HepG2 (cell line): ENCODE measurements around the gene MAPK9. TPM values are rescaled to one million over a fixed set of nuclear protein-coding genes. Genes with fewer than 3 reads are reported as not detected.

ENCODE experiments used
- ATAC-seq: fragments of 200-7000 bp; cut with Tn5 transposase; 3 replicates; pipeline ENCODE4 v1.9.1; 2020; ENCODE audit warnings: mild to moderate bottlenecking, moderate library complexity
- BruUV-seq: library from RNA; stranded (reverse); fragments of 400-500 nt; replicated peaks from 2 replicates; lab custom pipeline; 2021; lab: Mats Ljungman, UMichigan
- CTCF ChIA-PET: fragments of 300-600 bp; formaldehyde crosslinking; extraction: SDS; loops from one replicate; lab custom pipeline; 2021; ENCODE audit warnings: low total read pairs, inconsistent platforms, low intra/inter-chr PET ratio; lab: Yijun Ruan, JAX
- POLR2A ChIA-PET: fragments of 350-600 bp; sonication (Branson Sonifier 250); formaldehyde crosslinking; loops from one replicate; lab custom pipeline; 2020; ENCODE audit warnings: antibody characterized with exemption, inconsistent platforms; lab: Yijun Ruan, JAX
- DNase-seq: peaks from one replicate; pipeline ENCODE4 v3.0.0-alpha.2; 2015; ENCODE audit warnings: low spot score
- FAIRE-seq: peaks from 3 replicates; lab custom pipeline; 2011; peaks lifted over from hg19 to GRCh38; lab: Jason Lieb, UNC
- H2AFZ ChIP-seq: one replicate; pipeline ENCODE4 v1.6.1; 2011; ENCODE audit warnings: low read length, inconsistent platforms
- H3K27ac ChIP-seq: fragments of 300-600 bp; 3 replicates; pipeline ENCODE4 v1.8.0; 2011; ENCODE audit warnings: mixed run types, mild to moderate bottlenecking, mixed read lengths, low read length, inconsistent platforms; ENCODE audit not compliant: insufficient read depth; ENCODE audit errors: extremely low read length
- H3K27me3 ChIP-seq, 2 experiments: fragments of 200-600 bp in 1 of 2; 2 replicates in 1 of 2; 3 replicates in 1 of 2; pipeline versions ENCODE4 v1.6.0 to v1.8.0; 2011; ENCODE audit warnings: low read length in 2 of 2, mild to moderate bottlenecking in 2 of 2, moderate library complexity in 2 of 2, inconsistent platforms in 1 of 2; ENCODE audit not compliant: insufficient read depth in 2 of 2, control insufficient read depth in 1 of 2
- H3K36me3 ChIP-seq, 2 experiments: fragments of 200-600 bp in 1 of 2; replicated peaks in 1 of 2; 2 replicates in 1 of 2; 3 replicates in 1 of 2; pipeline versions ENCODE4 v1.5.1 to v1.8.0; 2011; ENCODE audit warnings: low read length in 2 of 2, inconsistent platforms in 1 of 2; ENCODE audit not compliant: insufficient read depth in 2 of 2, control insufficient read depth in 1 of 2
- H3K4me1 ChIP-seq: 2 replicates; pipeline ENCODE4 v1.5.1; 2012; ENCODE audit warnings: low read length, inconsistent platforms; ENCODE audit not compliant: insufficient read depth
- H3K4me2 ChIP-seq: 2 replicates; pipeline ENCODE4 v1.6.0; 2011; ENCODE audit warnings: low read depth, low read length, inconsistent platforms
- H3K4me3 ChIP-seq, 3 experiments: fragments of 200-600 bp in 1 of 3; sonication (generic), shearing (Covaris generic) in 1 of 3; replicated peaks in 1 of 3; 2 replicates each; pipeline ENCODE4 v1.5.1; 2011 to 2016; ENCODE audit warnings: low read length in 3 of 3, inconsistent platforms in 2 of 3, low read depth in 2 of 3, mild to moderate bottlenecking in 2 of 3, control low read depth in 1 of 3, mixed read lengths in 1 of 3; ENCODE audit not compliant: insufficient read depth in 1 of 3
- H3K79me2 ChIP-seq: one replicate; pipeline ENCODE4 v1.6.1; 2011; ENCODE audit warnings: low read length, inconsistent platforms; ENCODE audit not compliant: insufficient read depth
- H3K9ac ChIP-seq: 2 replicates; pipeline ENCODE4 v1.6.0; 2011; ENCODE audit warnings: mild to moderate bottlenecking, low read depth, low read length, inconsistent platforms; ENCODE audit not compliant: insufficient read depth
- H3K9me3 ChIP-seq: 2 replicates; pipeline ENCODE4 v1.5.1; 2012; ENCODE audit warnings: mild to moderate bottlenecking, low read length
- H4K20me1 ChIP-seq: 2 replicates; pipeline ENCODE4 v1.6.0; 2011; ENCODE audit warnings: inconsistent platforms, mild to moderate bottlenecking, low read length, moderate library complexity; ENCODE audit not compliant: insufficient read depth
- CERS6 ChIP-seq: sonication (generic); formaldehyde crosslinking; IDR thresholded peaks from 2 replicates; pipeline ENCODE4 v1.5.0; 2020; ENCODE audit warnings: missing genetic modification reagents
- FOXM1 ChIP-seq: sonication (generic); formaldehyde crosslinking; IDR thresholded peaks from 2 replicates; pipeline ENCODE4 v1.5.0; 2020; ENCODE audit warnings: missing genetic modification reagents
- HMG20A ChIP-seq: IDR thresholded peaks from 2 replicates; pipeline ENCODE4 v1.6.1; 2016; ENCODE audit warnings: borderline replicate concordance
- HNRNPLL ChIP-seq: fragments of 200-400 bp; formaldehyde crosslinking; IDR thresholded peaks from 2 replicates; pipeline ENCODE4 v1.6.1; 2017; ENCODE audit warnings: mild to moderate bottlenecking, low read depth, low read length; ENCODE audit not compliant: poor library complexity, severe bottlenecking
- HOXD1 ChIP-seq: sonication (generic); formaldehyde crosslinking; IDR thresholded peaks from 2 replicates; pipeline ENCODE4 v1.5.0; 2020; ENCODE audit warnings: missing genetic modification reagents
- PBX2 ChIP-seq: IDR thresholded peaks from 2 replicates; pipeline ENCODE4 v1.6.1; 2016; ENCODE audit warnings: control low read depth
- POGK ChIP-seq: sonication (generic); formaldehyde crosslinking; conservative IDR thresholded peaks from 2 replicates; pipeline ENCODE4 v1.8.0; 2022; ENCODE audit warnings: mild to moderate bottlenecking, moderate library complexity, missing genetic modification reagents
- POLR2AphosphoS5 ChIP-seq: IDR thresholded peaks from 2 replicates; pipeline ENCODE4 v1.6.1; 2012; ENCODE audit warnings: low read depth, low read length
- RELA ChIP-seq: sonication (generic); formaldehyde crosslinking; IDR thresholded peaks from 2 replicates; pipeline ENCODE4 v1.4.0; 2020; ENCODE audit warnings: missing genetic modification reagents
- SP5 ChIP-seq: IDR thresholded peaks from 2 replicates; pipeline ENCODE4 v1.6.1; 2016; ENCODE audit warnings: low read depth, borderline replicate concordance
- SRSF1 ChIP-seq: fragments of 200-400 bp; formaldehyde crosslinking; optimal IDR thresholded peaks from 2 replicates; pipeline ENCODE3; 2017; ENCODE audit warnings: mild to moderate bottlenecking, low read depth, low read length, moderate library complexity
- ZBTB1 ChIP-seq: sonication (generic); formaldehyde crosslinking; IDR thresholded peaks from 2 replicates; pipeline ENCODE4 v1.4.0; 2020; ENCODE audit warnings: missing genetic modification reagents, borderline replicate concordance
- ZFYVE20 ChIP-seq: sonication (generic); formaldehyde crosslinking; IDR thresholded peaks from 2 replicates; pipeline ENCODE4 v1.8.0; 2023; ENCODE audit warnings: low read depth, mild to moderate bottlenecking, moderate library complexity, missing genetic modification reagents, borderline replicate concordance
- ZNF180 ChIP-seq: sonication (generic); formaldehyde crosslinking; IDR thresholded peaks from 2 replicates; pipeline ENCODE4 v1.4.0; 2020; ENCODE audit warnings: low read depth, missing genetic modification reagents, borderline replicate concordance
- ZNF687 ChIP-seq: sonication (generic); formaldehyde crosslinking; IDR thresholded peaks from 2 replicates; pipeline ENCODE4 v1.5.1; 2020; ENCODE audit warnings: mild to moderate bottlenecking, missing genetic modification reagents, moderate library complexity
- ZNF772 ChIP-seq: sonication (generic); formaldehyde crosslinking; IDR thresholded peaks from 2 replicates; pipeline ENCODE4 v1.5.0; 2020; ENCODE audit warnings: mild to moderate bottlenecking, missing genetic modification reagents
- WGBS: methylation state at CpG from one replicate; pipeline ENCODE4 v1.1.6; 2017; ENCODE audit warnings: low lambda C conversion rate; 5-methylcytosine and 5-hydroxymethylcytosine counted together
- in situ Hi-C: cut with HindIII; loops from 2 replicates; pipeline ENCODE4 v1.10.0; 2017; ENCODE audit warnings: low pct_unique_long_range_greater_than_20kb; ENCODE audit not compliant: extremely low pct_ligation_motif_present
- intact Hi-C: fragments of 100-400 bp; cut with micrococcal nuclease; formaldehyde crosslinking; loops from one replicate; pipeline ENCODE4 v1.10.0; 2022; ENCODE audit not compliant: unreplicated experiment
- polyA plus RNA-seq, 8 experiments: library from polyadenylated mRNA; depleted of rRNA in 3 of 8; stranded (reverse) in 7 of 8; unstranded in 1 of 8; fragments of >200 nt; fragmentation: Illumina TruSeq in 4 of 8; extraction: Trizol in 4 of 8; gene quantifications; 2 replicates each; pipeline versions ENCODE4 v1.2.1 to v1.2.3, GENCODE V29; 2011 to 2016; ENCODE audit warnings: low read depth in 4 of 8, missing spikeins in 1 of 8, mixed read lengths in 1 of 8; ENCODE audit not compliant: insufficient read depth in 1 of 8
- total RNA-seq, 5 experiments: library from RNA; depleted of rRNA; stranded (reverse); fragments of >200 nt; fragmentation: Illumina TruSeq; extraction: Trizol; gene quantifications; 2 replicates each; pipeline ENCODE4 v1.2.3, GENCODE V29; 2016; ENCODE audit warnings: low read depth in 1 of 5

Gene MAPK9
- total and polyA plus RNA-seq, 2 of the 13 experiments (the other 11 are each of a cell fraction or from before 2014, with no cell fraction given) = 30.1 to 56.1 TPM

- 72% methylated on average over 14 of the region's 14 CpGs for WGBS
- TF ChIP-seq ZFYVE20 (no peak), CERS6 (CRISPR knock-in tag) (no peak), ZNF180 (CRISPR knock-in tag) (no peak), HMG20A (CRISPR knock-in tag) (no peak), HNRNPLL (no peak), SP5 (CRISPR knock-in tag) (no peak), POLR2AphosphoS5 (no peak), SRSF1 (no peak), ZBTB1 (no peak), ZNF772 (CRISPR knock-in tag) (no peak), POGK (CRISPR knock-in tag) (no peak), HOXD1 (no peak), ZNF687 (CRISPR knock-in tag) (no peak), RELA (CRISPR knock-in tag) (no peak), PBX2 (no peak), FOXM1 (CRISPR knock-in tag) (no peak)
- TF ChIP-seq, all 625 proteins: peak for 0
- ATAC-seq (no peak), FAIRE-seq (no peak), DNase-seq (no peak)
- Histone ChIP-seq H3K27ac (no peak overlapping the region), H3K79me2 (no peaks in the 10 kb centered on the region), H3K9me3 (no peaks in the 10 kb centered on the region), H3K27me3 (peaks cover 3 to 4% of the 10 kb centered on the region in 2 experiments; a peak in 2 of 5 replicates), H3K4me2 (no peak overlapping the region), H2AFZ (no peak overlapping the region), H3K36me3 (no peaks in the 10 kb centered on the region), H3K9ac (no peak overlapping the region), H3K4me3 (no peak overlapping the region), H4K20me1 (no peaks in the 10 kb centered on the region), H3K4me1 (no peaks in the 10 kb centered on the region)
- no TSS peak for BruUV-seq
- intact Hi-C loops (loop anchor here (10.0 kb wide), 1 partner anchor 198 kb away; no protein-coding TSS in a partner anchor), in situ Hi-C loops (loop anchor here (10.0 kb wide), 1 partner anchor 118 kb away; the partner anchor contains the start of gene RASGEF1C)
- ChIA-PET CTCF (no interaction called here), POLR2A (no interaction called here)
These were observed 31.3 kb upstream of the MAPK9 start for GRCh38 chr5:180323160-180323559.
